ENCODE data around the gene MRPL53.

Gene MRPL53

DNA sequence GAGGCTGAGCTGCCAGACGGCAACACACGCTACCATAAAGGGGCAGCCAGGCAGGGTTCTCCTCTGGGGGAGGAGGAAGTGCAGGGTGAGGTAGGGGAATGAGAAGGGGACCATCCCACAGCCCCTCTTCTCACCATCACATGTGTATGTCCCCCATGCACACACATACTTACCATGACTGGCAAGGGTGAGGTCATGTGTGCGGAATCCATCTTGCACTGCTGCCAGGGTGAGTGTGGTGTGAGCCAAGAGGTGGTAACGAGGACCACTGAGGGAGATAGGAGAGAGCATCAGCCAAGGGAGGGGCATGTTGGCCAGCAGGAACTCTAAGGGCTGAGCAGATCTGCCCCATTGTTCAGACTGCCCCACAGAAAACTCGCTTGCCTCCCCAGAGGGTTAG lies 43.8 kb downstream of the MRPL53 start:
- Histone ChIP-seq H3K9me3 (no peaks in the 10 kb centered on the region), H3K27ac (no peak overlapping the region), H3K4me1 (ENCODE audit: control insufficient read depth in 1 of 2, insufficient read depth in 1 of 2, low read depth in 1 of 2, low read length in 1 of 2) (no peaks in the 10 kb centered on the region), H3K4me3 (ENCODE audit: low read depth in 1 of 2, low read length in 1 of 2) (no peak overlapping the region), H3K36me3 (no peaks in the 10 kb centered on the region), H3K27me3 (no peaks in the 10 kb centered on the region)
- TF ChIP-seq, protein P1, sequence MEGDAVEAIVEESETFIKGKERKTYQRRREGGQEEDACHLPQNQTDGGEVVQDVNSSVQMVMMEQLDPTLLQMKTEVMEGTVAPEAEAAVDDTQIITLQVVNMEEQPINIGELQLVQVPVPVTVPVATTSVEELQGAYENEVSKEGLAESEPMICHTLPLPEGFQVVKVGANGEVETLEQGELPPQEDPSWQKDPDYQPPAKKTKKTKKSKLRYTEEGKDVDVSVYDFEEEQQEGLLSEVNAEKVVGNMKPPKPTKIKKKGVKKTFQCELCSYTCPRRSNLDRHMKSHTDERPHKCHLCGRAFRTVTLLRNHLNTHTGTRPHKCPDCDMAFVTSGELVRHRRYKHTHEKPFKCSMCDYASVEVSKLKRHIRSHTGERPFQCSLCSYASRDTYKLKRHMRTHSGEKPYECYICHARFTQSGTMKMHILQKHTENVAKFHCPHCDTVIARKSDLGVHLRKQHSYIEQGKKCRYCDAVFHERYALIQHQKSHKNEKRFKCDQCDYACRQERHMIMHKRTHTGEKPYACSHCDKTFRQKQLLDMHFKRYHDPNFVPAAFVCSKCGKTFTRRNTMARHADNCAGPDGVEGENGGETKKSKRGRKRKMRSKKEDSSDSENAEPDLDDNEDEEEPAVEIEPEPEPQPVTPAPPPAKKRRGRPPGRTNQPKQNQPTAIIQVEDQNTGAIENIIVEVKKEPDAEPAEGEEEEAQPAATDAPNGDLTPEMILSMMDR (IDR thresholded peaks at IDR 0.05): no peak

DNA sequence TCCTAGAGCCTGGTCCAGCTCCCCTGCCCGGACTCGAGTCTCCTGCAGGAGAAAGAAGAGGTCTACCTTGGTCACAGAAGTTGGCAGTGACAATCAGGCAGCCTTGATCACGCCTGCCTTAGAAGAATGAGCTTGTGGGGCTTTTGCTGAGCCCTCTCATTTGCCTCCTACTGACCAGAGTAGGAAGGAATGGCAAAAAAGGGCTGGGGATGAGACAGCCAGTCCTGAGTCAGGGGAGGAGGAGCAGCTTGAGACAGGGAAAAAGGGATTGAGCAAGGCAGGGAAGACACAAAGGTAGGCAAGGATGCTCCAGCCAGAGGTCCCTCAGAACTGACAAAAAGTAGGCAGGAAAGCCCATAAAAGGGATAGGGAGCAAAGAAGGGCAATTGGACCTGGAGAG lies 44.9 kb downstream of the MRPL53 start:
- TF ChIP-seq, protein P1 (IDR thresholded peaks at IDR 0.05): no peak
- Histone ChIP-seq H3K4me3 (ENCODE audit: low read depth in 1 of 2, low read length in 1 of 2) (no peak overlapping the region), H3K9me3 (no peaks in the 10 kb centered on the region), H3K27ac (no peak overlapping the region), H3K36me3 (no peaks in the 10 kb centered on the region), H3K27me3 (peaks cover 10% of the 10 kb centered on the region), H3K4me1 (ENCODE audit: control insufficient read depth in 1 of 2, insufficient read depth in 1 of 2, low read depth in 1 of 2, low read length in 1 of 2) (no peaks in the 10 kb centered on the region)

DNA sequence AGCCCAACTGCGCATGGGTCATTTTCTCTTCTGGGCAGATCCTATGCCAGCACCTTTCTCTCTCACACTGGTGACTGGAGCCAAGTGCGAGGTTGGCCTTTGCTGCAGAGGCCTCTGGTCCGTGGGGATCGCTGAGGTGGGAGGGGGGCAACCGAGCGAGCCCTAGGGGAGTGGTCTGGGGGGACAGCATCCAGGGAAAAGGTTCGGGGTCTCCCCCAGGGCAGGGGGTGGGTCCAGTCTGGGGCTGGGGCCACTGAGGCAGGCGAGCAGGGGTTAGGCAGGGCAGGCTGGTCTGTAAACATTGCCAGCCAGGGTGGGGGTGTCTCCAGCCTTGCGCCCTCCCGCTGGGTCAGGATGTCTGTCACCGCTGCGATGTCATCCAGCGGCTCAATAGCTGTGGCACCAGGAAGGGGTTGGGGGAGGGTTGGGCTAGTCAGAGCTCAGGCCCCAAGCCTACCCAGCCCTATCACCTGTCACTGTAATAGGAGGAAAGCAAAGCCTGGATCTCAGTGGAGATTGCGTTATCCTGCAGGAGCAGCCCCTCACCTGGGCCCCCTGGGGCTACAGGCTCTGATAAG lies 46.2 kb downstream of the MRPL53 start:
- TF ChIP-seq, protein P1 (IDR thresholded peaks at IDR 0.05): no peak
- H3K36me3 ChIP-seq: no peaks in the 10 kb centered on the region
- no peak overlapping the region for H3K27ac ChIP-seq

DNA sequence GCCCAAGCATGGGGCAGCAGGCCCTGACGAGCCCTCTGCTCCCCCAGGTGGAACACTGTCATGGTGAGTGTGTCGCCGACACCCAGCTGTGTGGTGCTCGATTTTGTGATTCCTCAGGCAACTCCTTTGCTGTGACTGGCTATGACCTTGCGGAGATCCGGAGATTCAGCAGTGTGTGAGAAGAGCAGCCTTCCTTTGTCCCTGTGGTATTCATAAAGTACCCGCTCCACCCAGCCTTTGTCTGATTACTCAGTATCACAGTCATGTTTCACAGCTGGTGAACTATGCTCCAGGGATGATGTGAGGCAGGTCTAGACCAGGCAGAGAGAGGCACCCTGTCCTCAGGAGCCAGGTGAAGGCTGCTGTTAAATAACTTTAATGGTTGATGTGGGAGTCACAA lies 47.0 kb downstream of the MRPL53 start:
- H3K27me3 ChIP-seq: peaks cover 30% of the 10 kb centered on the region
- no peak overlapping the region for H3K4me3 ChIP-seq (ENCODE audit: low read depth in 1 of 2, low read length in 1 of 2)
- TF ChIP-seq, protein P1 (IDR thresholded peaks at IDR 0.05): no peak
- no peaks in the 10 kb centered on the region for H3K9me3 ChIP-seq
- H3K36me3 ChIP-seq: no peaks in the 10 kb centered on the region
- H3K27ac ChIP-seq: no peak overlapping the region
- peaks cover 12 to 15% of the 10 kb centered on the region in 2 experiments for H3K4me1 ChIP-seq (ENCODE audit: control insufficient read depth in 1 of 2, insufficient read depth in 1 of 2, low read depth in 1 of 2, low read length in 1 of 2)

More for the DNA sequence above, 46.2 kb downstream of the MRPL53 start:
- Histone ChIP-seq H3K4me3 (ENCODE audit: low read depth in 1 of 2, low read length in 1 of 2) (no peak overlapping the region), H3K27me3 (peaks cover 23% of the 10 kb centered on the region), H3K9me3 (no peaks in the 10 kb centered on the region), H3K4me1 (ENCODE audit: control insufficient read depth in 1 of 2, insufficient read depth in 1 of 2, low read depth in 1 of 2, low read length in 1 of 2) (peaks cover 8 to 9% of the 10 kb centered on the region in 2 experiments)

DNA sequence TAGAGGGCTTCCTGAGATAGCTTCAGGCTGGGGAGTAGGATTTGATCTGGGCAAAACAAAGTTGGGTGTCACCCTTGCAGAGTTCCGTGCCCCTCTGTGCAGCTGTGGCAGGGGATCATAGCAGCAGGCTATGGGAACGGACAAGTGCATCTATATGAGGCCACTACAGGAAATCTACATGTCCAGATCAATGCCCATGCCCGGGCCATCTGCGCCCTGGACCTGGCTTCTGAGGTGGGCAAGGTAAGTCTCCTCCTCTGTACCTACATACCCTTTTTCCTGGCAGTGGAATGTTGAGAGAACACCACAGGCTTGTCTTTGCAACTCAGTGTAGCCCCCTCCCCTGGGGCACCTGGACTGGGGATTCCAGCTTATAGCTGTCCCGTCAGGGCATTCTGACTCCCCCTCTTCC lies 47.5 kb downstream of the MRPL53 start:
- H3K27ac ChIP-seq: no peak overlapping the region
- TF ChIP-seq, protein P1 (IDR thresholded peaks at IDR 0.05): no peak

More for the DNA sequence above, 47.5 kb downstream of the MRPL53 start:
- H3K4me1 ChIP-seq (ENCODE audit: control insufficient read depth in 1 of 2, insufficient read depth in 1 of 2, low read depth in 1 of 2, low read length in 1 of 2): peaks cover 14 to 15% of the 10 kb centered on the region in 2 experiments
- H3K9me3 ChIP-seq: no peaks in the 10 kb centered on the region
- H3K27me3 ChIP-seq: peaks cover 35% of the 10 kb centered on the region
- H3K4me3 ChIP-seq (ENCODE audit: low read depth in 1 of 2, low read length in 1 of 2): no peak overlapping the region
- H3K36me3 ChIP-seq: no peaks in the 10 kb centered on the region

Measured in neutrophil (primary cell).